PC-3 (cell line): Measurements from ENCODE around the gene ZBTB22.

Source experiments
- CTCF ChIP-seq: fragments of 300-600 bp; sonication (generic); conservative IDR thresholded peaks from 2 replicates; pipeline ENCODE4 v1.5.1; 2017; ENCODE audit warnings: antibody characterized with exemption, low read depth, mild to moderate bottlenecking, low read length
- EZH2 ChIP-seq: fragments of 300-600 bp; sonication (generic); IDR thresholded peaks from one replicate; pipeline ENCODE4 v1.6.1; 2017; ENCODE audit warnings: antibody characterized with exemption, mild to moderate bottlenecking, low read length; ENCODE audit not compliant: unreplicated experiment

GRCh38 chr6:33288141-33288920 is 29.2 kb downstream of the ZBTB22 start:
- no peak for TF ChIP-seq CTCF
- no peak for TF ChIP-seq EZH2
